ENCODE results near the gene NGDN.
A peak's percentile ranks its signal among the peaks of the same experiment; 100 is the strongest.

Gene NGDN

DNA sequence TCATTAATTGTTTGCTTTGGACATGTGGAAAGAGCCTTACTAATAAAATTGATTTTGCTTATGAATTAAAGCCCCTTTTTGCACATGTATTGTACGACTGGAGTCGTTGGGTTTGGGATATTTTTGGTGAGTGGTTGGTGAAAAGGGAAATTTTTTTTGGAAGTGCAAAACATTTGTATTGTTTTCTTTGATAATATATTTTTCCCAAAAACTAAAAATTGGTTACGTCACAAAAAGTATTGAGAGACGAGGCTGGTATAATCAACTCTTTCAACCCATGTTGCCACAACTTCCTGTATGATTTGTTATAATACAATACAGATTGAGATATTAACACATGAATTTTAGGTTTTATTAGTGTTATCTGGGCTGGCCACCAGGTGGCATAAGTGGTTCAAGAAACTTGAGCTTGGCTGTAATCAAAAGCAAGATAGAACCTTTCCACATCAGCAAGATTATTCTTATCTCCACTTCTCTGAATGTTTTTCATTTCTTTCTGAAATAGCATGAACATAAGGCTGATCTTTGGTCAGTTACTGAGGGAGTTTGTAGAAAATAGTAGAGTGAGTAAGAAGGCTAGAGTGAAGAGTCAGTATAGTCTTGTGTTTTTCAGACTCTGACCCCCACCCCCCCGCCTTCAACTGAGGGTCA lies 8.7 kb downstream of the NGDN start:
- DNase-seq = peak; percentile 33 to 83

DNA sequence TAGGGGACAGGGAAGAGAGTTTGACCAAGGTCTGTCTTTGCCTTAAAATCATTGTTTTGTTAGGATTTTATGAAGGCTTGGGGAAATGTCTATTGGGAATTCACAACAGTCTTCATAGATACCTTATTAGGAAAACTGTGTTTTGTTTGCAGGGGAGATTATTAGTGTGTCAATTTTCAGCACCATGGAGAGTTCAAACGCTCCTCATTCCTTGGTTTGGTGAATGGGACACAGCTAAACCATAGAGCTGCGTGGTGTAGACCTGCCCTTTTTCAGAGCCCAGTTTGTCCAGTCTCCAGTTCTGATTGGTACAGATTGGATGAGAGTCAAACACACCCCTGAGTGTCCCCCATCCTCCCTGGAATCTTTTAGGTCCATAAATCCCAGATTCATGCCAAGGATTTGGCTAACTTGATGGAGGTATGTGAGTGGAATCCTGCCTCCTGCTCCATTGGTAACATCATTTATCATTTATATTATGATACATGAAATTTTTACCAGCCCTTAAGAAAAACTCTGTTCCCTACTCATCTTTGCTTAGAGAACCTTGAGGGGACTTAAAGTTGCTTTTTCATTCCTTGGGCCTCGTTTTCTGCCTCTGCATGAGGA lies 12.0 kb downstream of the NGDN start:
- no peak for DNase-seq

DNA sequence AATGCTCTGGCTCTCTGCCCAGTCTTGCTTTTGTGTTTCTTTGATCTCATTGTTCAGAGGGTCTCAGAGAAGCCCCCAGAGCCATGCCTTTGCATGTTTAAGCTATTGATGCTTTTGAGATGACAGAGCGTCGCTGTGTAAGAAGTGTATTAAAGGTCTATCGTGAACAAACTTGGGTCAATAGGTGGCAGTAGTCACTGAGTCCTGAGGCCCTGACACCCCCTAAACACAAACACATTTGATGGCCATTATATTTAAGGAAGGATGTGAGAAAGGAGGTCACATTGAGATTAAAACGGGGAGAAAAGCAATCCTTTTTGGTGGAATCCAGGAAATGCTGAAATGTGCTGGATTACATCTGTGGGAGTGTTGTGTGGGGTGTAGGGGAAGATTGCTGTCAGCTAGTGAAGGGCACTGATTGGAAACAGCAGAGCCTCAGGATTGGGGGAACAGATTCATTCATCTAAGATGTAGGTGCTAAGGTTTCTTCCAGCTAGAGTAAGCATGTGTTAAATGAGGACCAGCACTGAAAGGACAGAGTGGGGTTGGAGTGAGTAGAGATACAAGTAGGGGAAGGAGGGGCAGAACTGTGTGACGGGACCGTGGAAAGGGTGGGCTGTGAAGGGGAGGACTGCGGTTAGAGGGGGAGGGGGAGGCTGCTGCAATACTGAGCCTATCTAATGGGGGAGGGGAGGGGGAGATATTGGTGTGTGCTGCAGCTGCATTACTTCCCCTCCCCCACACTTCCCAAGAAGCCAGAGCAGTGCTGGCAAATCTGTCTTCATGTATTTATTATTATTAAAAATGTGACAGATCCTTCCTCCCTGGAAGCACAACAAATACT lies 12.7 kb downstream of the NGDN start:
- no peak for DNase-seq

DNA sequence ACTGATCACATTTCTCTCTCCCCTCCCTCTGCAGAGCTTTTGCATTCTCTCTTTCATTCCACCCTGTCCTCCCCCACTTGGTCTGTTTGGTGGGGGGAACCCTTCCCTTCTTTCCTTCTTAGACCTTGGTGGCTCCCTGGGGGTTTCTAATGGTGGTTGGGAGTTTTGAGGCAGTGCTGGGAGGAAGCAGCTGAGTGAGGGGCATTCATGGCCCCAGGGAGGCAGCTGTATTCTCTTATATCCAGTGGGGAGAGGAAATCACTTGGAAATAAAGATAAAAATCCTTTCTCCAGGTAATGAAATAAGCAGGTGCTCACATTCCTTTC lies 13.3 kb downstream of the NGDN start:
- no peak for DNase-seq

DNA sequence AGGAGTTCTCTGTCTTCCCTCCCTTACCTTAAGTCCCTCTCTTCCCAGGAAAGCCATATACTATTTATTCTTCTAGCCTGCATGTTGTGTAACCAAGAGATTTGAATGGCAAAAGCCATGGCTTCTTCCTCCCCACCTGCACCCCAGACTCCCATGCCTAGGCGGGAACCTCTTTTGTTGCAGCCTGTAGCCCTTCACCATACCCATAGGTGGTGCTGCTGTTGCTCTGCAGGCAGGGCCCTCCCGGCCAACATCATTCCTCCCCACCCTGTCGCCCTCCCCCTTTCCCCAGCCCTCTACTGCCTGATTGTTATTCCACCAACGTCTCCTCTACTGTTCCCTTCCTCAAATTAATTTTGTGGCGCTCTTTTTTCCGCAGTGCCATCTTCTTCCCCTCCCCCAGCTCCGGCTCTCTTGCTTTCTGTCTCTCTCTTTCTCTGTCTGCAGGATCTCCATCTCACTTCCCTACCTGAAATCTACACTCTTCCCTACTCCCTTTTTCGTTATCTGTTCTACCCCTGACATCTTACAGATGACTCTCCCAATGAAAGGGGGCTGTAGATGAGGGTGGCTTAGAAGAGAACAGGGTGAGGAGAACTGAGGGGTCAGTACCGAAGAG lies 13.8 kb downstream of the NGDN start:
- DNase-seq = peak; percentile 21 to 76

DNA sequence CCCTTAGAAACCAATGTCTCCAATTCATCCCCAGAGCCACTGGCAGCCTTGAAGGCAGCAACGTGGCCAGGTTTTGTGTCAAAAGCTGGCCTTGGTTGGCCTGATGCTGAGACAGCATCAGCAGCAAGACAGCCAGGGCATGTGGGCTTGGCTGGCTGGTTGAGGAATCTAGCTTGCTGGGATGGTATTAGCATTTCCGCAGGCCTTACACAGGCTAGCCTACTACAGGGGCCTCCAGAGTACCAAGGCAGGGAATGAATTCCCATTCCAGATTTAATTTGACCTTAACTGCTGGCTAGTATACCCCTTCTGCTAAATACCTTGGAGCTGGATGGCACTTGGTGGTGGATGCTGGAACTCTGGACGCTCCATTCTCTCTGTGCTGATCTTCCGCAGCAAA lies 15.8 kb downstream of the NGDN start:
- no peak for DNase-seq

DNA sequence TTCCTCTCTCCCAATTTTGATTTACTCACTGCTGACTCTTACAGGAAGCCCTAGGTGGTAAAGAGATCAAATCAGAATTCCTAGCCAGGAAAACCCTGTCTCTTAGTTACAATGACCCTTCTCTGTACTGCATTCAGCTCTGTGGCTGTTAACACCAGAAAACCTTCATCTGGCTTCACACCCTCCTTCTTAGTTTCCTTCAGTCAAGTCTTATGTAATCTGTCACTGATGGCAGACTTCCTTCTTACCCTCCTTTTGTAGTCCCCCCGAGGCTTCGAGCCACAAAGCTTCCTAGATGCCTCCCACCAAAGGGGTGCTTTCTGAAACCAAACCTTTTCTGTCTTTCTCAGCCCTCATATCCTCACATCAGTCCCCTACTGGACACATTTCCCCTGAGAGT lies 16.5 kb downstream of the NGDN start:
- DNase-seq = no peak

DNA sequence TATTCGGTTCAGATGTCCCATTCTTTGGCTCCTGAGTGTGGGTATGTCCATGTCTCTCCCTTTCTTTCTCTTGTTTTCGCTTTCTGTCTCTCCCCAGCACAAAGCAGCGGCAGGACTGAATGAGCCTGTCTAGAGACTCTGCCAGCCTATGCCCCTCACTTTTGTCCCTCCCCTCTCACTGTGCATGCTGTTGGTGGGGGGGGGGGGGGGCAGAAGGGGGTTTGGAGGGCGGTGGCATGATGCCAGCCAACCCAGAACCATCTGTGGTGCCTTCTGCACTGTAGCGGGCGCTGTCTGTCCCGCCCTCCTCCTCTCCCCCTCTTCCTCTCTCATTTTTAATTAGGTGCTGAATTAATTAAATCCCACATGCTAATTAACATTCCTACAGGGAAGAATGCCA lies 17.7 kb downstream of the NGDN start:
- DNase-seq = peak; percentile 14 to 55

DNA sequence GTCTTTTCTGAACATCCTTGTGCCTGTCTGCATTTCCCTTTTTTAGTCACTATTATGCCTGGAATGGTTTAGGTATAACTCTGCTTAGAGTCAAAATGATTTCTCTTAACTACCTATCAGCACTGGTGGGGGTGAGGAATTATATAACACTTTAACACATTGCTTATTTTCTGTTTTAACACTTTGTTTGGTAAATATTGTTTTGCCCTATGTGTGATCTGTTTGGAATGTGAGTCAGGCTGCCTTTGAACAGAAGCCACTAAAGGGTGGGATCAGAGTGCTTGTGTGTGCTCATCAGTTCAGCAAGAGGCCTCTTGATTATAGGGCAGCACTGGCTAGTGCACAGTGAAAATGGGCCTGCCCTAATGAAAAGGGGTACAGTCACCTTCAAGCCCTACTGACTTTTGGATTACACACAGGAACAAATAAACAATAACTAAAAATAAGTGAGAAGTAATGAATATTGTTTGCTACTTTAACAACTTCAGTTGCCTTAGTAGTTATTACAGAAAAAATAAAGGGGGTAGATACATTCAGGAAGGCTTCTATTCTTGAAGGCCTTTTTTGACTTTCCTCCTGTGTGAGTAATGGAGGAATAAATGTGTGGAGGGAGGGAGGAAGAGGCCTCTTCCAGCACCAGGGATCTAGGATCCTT lies 23.2 kb downstream of the NGDN start:
- DNase-seq = no peak

DNA sequence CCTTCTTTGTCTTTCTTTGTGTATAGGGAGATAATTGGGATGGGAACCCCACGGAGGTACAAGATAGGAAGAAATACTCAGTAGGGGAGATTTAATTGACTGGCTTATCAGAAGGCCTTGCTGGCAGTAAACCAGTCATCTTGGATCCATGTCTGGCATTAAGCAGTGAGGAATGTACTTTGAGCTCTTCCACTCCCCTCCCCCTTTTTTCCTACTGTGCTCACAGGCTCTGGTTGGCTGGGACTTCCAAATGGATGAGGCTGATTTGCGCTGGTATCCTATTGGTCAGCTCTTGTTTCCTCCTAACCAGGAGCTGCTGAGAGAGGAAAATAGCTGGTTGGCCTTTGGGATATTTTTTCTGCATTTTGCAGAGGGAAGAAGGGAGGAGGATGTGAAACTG lies 24.7 kb downstream of the NGDN start:
- DNase-seq = no peak

DNA sequence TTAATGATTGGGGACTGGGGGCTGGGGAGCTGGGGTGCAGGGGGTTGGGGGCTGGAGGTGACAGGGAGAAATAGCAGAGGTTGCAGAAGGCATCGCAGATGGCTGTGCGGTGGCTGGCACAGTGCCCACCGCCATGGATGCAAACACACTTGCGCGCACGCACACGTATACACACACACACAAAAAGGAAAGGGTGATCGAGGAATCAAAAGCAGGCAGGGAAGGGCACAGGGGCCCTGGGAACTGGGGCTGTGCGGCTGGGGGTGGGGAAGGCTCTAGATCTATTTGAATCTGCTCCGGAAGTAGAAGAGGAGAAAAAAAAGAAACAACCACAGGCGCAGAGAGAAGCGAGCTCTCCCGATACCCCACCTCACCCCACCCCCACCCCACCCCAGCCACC lies 42.7 kb downstream of the NGDN start:
- DNase-seq = peak in 1 of 2 experiments; percentile 67

DNA sequence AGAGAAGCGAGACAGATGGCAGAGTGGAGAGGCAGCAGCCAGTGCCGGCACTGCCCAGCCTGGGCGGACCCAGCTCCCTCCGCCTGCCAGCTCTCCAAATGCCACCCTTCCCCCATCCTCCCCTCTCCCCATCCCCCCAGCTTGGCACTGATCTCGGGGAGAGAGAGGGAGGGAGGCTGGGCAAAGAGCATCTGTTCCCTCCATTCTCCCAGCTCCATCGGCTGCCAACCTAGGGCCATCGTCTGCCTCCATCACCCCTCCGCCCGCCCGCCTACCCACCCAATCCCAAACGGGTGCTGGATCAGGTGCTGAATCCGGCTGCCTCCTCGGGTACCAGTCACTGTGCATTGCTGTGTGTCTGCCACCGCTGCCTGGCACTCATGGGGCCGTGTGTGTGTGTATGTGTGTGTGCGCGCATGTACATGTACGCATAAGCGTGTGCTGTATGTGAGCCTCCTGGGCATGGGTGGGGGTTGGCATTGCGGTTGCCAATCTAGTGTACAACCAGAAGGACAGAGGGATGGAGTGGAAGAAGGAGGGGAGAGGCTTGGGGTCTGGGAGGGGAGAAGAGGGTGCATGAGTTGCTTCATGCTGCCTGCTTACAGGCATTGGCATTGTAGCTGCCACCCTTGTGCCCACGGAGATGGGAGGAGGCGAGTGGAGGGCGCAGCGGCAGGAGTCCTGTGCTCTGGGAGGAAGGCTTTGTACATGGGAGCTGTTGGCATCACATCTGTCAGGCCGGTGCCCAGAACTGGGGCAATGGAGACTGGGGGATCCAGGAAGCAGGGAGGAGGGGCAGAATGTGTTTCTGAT lies 43.7 kb downstream of the NGDN start:
- peak; percentile 89 to 96 for DNase-seq

DNA sequence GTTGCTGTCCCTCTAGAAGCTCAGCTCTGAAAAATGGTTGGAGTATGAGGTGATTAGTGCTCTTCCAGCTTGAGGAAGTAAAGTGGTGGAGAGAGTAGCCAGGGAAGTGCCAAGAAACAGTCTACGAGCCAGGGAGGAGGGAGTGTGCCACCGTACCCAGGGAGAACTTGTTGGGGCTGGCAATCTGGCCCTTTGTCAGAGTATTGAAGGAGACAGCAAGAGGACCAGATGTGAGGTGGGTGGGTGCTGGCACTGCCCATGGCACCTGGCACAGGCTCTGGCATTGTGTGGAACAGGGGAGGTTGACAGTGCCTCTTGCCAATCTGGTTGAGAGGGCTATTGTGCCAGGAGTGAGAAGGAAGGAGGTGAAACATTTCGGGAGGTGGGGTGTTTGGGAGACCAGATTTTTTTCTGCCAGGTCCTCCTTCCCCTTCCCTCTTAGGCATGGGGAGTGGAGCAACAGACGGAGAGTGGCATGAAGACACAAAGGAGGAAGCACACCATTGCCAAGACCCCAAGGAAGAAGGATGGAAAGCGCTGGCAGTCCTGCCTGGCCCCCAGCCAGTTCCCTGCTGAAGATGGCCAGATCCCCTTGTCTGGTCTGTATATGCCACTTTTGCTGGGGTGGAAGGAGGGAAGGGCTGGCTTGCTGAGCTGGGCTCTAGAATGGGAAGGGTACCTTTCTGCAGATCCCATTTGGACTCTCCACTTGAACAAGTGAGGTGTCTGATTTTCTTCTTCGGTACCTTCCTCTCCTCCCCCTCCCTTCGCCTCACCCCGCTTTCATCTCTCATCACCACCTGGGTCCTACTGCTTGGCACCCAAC lies 44.5 kb downstream of the NGDN start:
- DNase-seq = peak; percentile 96 to 100

DNA sequence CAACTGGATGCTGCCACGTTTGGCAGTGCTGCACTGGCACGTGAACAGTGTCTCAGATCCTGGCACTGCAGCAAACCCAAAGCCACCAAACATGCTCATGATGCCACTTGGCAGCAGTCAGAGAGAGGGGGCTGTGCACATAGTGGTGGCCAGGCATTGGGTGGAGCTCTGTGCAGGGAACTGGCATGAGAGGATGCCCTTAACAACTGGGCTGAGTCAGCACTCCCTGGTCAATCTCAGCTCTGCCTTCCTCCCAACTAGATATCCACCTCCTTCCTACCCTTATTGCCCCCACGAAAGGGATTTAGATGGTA lies 45.1 kb downstream of the NGDN start:
- peak in 1 of 2 experiments; percentile 97 for DNase-seq

DNA sequence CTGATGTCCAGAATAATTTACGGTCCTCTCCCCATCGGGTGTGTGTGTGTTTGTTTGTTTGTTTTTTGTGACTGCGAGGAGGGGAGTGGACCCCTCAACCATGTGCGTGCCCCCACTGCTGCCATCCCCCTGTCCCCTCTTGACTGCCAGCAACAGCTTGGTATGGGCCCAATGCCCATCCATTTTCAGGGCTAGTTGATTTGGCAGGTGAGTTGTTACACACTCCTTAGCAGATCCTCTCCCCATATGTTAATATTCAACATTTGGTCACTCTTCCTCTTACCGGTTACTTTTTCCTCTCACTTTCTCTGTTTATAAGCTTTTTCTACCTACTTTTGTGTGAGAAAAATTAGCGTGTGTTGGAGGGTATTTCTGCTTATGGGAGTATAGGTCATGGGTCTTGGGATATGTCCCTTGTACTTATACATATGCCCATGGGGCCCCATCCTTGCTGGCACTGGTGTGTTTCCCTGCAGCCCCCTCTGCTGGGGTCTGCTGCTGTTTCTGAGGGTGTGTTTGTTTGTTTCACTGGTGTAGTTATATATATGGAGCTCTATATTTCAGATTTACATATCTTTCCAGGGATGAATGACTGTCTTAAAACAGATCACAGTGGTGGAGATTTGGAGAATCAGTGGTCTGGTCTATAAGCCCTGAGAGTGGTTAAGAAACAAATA lies 48.3 kb downstream of the NGDN start:
- no peak for DNase-seq

DNA sequence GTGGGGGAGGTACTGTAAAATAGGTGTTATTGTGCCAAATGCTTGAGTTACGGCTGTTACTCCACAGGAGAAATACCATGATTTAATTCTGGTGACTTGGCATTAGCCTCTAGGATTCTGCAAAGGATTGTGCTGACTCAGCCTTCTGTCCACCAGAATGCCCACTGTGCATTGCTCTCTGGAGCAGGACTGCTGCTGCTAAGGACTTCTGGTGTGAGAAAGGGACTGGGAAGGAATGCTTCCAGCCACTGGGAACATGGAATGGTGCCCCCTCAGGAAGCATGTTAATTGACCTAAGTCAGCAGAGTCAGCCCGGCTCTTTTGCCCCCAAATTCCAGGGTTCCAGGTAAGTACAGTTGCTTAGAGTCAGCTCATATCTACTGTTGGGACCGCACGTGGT lies 49.2 kb downstream of the NGDN start:
- peak in 1 of 2 experiments; percentile 31 for DNase-seq

DNA sequence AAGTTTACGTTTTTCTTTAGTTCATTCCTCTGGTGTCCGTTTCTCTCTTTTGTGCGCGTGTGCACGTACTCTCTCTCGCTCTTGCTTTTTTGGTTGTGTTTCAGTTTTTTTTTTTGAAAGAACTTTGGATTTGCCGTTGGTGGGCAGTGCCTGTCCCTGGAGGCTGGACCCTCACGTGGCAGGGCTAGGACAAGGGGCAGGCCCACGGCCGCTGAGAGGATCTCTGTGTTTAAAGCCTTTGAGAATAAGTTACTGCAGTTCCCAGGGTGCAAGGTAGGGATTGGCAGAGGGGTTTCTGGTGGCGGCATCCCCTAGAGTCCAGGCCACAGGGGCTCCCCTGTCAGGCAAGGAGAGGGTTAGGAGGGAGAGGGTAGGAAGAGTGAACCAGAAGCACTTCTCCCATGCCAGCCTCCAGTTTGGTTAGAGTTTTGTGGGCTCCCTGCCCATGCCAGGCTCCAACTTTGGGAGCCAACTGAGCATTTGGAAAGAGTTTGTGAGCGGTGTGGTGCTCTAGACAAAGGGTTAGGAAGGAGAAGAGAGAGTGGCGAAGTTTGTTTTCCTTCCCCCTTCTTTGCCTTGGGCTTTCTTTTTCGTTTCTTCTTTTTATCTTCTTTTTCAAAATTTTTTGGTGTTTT lies 51.5 kb downstream of the NGDN start:
- no peak for DNase-seq

DNA sequence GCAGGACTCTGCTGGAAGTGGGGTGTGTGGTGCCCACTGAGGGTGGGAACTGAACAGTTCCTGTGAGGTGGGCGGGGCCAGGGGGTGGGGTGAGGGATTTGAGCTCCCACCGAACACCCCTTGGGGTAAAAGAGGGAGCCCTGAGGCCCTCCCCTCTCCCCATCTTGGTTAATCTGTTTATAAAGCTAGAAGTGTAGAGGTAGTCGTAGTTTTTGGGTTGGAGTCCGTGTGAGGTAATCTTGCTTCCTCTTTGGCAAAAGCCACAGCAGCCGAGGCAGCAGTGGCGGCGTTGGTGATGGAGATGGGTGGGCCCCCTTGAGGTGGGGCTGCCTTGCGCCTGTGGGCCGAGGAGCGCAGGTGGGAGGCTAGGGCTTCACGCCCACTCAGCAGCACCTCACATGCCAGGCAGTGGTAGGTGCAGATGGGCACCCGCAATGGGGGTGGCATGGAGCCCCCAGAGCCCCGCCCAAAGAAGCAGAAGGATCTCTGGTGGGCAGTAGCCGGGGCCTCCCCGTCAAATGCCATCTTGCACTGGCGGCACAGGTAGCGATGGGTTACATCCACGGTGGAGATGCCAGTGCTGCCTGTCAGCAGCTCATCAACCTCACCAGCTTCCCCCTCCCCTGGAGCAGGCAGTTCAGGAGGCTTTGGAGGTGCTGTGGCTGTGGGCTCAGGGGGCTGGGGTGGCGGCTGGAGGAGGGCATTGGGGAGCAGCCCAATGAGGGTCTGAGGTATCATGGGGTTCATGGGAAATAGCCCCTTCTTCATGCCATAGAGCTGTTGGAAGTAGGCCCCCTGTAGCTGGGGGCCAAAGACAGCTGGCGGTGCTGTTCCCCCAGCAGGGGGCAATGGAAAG lies 52.5 kb downstream of the NGDN start:
- DNase-seq = no peak

DNA sequence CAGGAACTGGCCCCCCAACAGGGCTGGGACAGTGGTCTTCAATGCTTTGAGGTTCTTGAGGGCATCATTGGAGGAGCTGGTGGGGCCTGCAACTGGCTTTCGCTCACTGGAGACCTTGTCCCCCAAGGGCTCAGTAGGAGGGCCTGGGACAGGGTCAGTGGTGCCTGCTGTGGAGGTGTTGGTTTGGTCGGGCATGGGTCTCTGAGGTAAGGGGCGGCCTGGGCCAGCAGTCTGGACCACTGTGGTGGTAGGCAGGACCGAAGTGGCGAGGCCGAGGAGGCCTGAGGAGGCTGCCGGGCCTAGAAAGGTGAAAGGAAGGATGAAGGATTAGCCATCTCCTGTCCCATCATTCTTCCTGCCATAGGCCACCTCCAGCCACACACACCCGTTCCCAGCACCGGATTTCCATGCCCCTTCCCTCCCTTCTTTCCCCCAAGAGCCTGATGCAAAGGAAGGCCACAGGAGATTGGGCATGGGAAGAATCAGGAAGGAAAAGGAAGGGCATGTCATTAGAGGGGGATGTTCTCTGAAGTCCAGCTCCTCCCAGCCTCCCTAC lies 53.2 kb downstream of the NGDN start:
- no peak for DNase-seq
